Lower leg skin (tissue), 3 donors: ENCODE measurements around the gene TTYH2.

Experiments used
- CTCF ChIP-seq, 3 donors: fragments of 450-650 bp; IDR thresholded peaks; one replicate each; pipeline ENCODE4 v1.5.1; 2016; ENCODE audit warnings: antibody characterized with exemption in 3 of 3, mild to moderate bottlenecking in 3 of 3, moderate library complexity in 2 of 3
- POLR2A ChIP-seq, 2 donors: fragments of 450-650 bp; IDR thresholded peaks; one replicate each; pipeline ENCODE4 v1.6.1; 2016 to 2017; ENCODE audit warnings: antibody characterized with exemption in 2 of 2, mild to moderate bottlenecking in 1 of 2, moderate library complexity in 1 of 2

- TF ChIP-seq CTCF (IDR thresholded peaks at IDR 0.05) (no peak), POLR2A (IDR thresholded peaks at IDR 0.05) (no peak)
Measured at GRCh38 chr17:74307984-74308773, 94.8 kb downstream of the TTYH2 start.
